UCSD-AML1 (cell line): ENCODE results near the gene EPN2.

Experiments
- DNase-seq: peaks from one replicate; lab custom pipeline; 2025; ENCODE audit not compliant: unreplicated experiment; lab: John Stamatoyannopoulos, UW

EPN2 gene

DNA sequence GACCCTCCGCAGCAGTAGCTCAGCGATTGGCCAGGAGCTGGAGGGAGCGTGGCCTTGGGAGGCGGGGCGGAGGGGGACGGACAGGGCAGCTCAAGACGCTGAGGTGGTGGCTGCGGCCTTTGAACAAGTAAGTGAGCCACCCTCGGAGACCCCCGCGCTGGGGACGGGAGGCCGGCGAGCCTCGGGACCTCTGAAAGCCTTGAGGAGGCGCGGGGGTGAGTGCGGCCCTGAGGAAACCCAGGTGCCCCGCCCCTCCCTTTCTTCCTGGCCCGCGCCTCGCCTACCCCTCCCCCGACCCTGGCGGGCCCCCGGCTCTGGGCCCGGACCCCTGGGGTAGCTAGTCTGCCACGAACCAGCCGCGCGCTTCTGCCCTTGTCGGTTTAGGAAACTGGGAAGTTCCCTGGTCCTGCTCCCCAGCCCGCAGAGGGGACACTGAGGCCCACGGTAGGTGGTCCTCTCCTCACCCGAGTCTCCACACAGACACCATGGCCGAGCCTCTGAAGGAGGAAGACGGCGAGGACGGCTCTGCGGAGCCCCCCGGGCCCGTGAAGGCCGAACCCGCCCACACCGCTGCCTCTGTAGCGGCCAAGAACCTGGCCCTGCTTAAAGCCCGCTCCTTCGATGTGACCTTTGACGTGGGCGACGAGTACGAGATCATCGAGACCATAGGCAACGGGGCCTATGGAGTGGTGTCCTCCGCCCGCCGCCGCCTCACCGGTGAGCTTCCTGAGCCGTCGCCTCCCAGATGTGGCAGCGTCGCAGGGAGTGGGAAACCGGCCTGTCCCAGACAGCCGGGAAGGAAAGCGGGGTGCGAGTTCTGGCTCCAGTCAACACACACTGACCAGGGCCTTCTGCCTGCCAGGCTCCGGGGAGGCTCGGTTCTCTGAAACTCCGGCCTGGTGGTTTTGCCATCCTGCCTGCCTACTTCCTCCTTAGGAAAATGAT lies 141.5 kb downstream of the EPN2 start, which contains the start of gene MAPK7:
MAPK7 (plus strand) TSS at position 83 of the 945 bp plus-strand sequence; CDS start at position 486, 403 bp downstream.
- DNase-seq, result no peak

DNA sequence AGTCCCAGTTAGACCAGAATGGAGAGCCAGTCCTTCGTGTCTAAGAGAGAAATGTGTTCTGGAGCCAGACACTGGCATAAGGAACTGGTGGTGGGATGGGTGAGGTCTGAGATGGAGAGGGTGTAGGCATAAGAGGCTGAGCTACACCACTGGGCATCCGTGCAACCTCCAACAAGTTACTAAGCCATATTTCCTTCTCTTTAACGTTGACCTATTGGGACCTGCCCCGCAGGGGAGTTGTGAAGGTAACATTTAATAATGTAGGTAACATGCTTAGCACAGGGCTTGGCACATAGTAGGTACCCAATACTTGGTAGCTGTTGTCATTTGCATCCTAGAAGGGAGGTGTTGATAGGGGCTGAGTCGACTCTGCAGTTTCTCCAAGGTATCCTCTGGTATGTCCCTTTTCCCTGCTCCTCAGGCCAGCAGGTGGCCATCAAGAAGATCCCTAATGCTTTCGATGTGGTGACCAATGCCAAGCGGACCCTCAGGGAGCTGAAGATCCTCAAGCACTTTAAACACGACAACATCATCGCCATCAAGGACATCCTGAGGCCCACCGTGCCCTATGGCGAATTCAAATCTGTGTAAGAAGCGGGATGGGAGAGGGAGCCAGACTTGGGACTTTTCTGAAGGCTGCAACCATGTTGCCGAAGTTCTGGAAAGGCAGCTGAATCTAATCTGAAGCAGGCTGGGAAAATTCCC lies 142.3 kb downstream of the EPN2 start:
- DNase-seq, result no peak

DNA sequence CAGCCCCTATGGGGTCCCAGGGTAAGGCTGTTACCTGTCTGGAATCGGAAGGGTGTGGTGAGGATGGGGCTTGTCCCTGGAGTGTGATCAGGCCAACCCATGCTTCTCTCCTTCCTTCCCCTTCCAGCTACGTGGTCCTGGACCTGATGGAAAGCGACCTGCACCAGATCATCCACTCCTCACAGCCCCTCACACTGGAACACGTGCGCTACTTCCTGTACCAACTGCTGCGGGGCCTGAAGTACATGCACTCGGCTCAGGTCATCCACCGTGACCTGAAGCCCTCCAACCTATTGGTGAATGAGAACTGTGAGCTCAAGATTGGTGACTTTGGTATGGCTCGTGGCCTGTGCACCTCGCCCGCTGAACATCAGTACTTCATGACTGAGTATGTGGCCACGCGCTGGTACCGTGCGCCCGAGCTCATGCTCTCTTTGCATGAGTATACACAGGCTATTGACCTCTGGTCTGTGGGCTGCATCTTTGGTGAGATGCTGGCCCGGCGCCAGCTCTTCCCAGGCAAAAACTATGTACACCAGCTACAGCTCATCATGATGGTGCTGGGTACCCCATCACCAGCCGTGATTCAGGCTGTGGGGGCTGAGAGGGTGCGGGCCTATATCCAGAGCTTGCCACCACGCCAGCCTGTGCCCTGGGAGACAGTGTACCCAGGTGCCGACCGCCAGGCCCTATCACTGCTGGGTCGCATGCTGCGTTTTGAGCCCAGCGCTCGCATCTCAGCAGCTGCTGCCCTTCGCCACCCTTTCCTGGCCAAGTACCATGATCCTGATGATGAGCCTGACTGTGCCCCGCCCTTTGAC lies 143.5 kb downstream of the EPN2 start:
- no peak for DNase-seq

DNA sequence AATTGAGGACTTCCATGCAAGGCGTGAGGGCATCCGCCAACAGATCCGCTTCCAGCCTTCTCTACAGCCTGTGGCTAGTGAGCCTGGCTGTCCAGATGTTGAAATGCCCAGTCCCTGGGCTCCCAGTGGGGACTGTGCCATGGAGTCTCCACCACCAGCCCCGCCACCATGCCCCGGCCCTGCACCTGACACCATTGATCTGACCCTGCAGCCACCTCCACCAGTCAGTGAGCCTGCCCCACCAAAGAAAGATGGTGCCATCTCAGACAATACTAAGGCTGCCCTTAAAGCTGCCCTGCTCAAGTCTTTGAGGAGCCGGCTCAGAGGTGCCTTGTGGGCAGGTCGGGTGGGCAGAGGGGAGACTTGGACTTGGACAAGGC lies 144.2 kb downstream of the EPN2 start:
- DNase-seq, result no peak

DNA sequence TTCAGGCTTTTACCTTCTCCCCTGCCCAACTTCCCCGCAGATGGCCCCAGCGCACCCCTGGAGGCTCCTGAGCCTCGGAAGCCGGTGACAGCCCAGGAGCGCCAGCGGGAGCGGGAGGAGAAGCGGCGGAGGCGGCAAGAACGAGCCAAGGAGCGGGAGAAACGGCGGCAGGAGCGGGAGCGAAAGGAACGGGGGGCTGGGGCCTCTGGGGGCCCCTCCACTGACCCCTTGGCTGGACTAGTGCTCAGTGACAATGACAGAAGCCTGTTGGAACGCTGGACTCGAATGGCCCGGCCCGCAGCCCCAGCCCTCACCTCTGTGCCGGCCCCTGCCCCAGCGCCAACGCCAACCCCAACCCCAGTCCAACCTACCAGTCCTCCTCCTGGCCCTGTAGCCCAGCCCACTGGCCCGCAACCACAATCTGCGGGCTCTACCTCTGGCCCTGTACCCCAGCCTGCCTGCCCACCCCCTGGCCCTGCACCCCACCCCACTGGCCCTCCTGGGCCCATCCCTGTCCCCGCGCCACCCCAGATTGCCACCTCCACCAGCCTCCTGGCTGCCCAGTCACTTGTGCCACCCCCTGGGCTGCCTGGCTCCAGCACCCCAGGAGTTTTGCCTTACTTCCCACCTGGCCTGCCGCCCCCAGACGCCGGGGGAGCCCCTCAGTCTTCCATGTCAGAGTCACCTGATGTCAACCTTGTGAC lies 144.7 kb downstream of the EPN2 start:
- DNase-seq, result no peak

DNA sequence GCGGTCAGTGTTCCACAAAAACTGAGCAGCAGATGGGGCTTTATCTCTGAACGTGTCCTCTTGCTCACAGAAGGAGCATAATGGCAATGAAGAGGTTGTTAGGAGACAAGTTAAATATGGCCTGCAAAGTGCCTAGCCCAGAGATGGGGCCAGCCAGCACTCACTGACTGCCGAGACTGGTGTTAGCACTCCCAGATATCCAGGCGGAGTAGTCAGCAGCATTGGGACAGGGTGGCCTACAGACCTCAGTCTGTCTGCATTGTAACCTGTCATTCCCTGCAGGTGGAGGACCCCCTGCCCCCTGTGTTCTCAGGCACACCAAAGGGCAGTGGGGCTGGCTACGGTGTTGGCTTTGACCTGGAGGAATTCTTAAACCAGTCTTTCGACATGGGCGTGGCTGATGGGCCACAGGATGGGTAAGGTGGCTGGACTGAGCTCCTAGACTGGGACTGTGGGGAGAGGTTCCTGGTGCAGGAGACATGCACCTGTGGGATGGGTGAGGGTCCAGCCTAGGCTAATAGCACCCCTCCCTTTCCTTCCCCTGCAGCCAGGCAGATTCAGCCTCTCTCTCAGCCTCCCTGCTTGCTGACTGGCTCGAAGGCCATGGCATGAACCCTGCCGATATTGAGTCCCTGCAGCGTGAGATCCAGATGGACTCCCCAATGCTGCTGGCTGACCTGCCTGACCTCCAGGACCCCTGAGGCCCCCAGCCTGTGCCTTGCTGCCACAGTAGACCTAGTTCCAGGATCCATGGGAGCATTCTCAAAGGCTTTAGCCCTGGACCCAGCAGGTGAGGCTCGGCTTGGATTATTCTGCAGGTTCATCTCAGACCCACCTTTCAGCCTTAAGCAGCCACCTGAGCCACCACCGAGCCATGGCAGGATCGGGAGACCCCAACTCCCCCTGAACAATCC lies 145.6 kb downstream of the EPN2 start:
- no peak for DNase-seq

DNA sequence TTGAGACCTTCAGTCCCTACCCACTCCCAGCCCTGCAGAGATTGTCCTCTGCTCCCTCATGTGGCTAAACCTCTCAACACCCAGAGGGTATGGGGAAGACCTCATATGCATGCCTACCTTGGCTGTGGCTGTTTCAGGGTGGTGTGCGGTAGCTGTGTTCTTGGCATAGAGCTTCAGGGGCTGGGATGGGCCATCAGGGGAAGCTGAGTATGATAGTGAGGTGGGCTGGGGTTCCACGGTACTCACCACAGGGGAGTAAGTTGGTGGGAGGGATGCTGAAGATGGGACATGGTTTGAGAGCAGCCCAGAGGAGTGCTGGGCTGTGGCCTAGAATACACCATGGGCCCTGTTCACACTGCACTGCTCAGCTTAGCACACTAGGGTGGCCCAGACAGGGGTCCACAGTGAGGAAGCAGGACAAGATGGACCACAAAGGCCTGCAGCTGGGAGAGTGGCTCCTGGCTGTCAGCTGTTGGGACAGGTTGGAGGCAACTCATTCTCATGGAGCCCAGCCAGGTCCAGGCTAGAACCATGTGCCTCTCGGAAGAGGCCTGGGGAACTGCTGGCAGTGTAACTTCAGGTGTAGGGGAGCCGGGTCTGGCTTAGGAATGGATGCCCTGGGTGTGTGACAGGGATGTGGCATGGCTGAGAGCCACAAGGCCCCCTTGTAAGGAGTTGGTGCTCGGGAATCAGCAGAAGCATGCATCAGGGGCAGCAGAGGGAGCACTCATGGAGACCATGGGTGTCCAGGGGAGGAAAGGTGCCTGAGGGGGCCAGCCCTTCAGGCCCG lies 146.7 kb downstream of the EPN2 start:
- DNase-seq, result no peak

DNA sequence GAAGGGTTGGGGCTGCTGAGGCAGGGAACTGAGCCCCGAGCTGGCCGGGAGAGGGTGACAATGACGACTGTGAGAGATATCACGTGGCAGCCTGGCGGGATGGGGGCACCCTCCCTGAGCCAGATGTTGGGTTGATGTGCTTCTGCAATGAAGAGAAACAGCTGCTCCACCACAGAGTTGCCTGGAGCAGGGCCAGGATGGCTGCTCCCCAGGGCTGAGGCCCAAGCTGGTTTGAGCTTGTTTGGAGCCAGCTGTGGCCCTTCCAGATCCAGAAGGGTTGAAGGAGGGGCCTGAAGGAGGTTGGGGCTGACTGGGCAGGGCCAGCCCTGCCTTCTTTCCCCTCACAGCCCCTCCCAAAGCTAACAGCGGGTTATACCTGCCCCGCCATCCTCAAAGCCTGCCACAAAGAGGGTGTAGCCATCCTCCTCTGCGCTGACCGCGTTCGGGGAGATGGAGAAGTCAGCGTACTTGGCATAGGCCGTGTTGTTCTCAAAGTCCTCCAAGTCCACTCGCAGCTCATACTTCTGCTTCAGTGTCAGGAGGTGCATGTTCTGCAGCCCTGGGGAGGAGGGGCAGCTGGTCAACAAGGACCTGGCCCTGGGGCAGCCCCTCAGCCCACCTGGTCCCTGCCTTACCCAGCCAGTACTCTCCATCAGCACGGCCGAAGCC lies 147.7 kb downstream of the EPN2 start:
- DNase-seq, result no peak

DNA sequence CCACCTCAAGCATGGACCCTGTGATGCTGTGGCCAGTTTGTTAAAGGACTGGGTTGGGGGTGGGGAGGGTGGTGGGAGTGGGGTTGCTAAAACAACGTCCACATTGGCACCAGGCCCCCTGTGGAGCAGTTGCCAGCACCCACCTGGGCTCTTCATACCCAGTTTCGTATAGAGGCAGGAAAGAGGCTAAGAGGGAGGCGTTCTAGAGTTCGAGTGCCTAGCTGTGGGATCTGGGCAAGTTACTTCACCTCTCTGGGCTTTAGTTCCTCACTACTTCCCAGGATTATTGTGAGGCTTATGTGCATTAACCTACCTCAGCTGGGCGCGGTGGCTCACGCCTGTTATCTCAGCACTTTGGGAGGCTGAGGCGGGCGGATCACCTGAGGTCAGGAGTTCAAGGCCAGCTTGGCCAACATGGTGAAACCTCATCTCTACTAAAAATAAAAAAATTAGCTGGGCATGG lies 148.4 kb downstream of the EPN2 start:
- no peak for DNase-seq
